ENCODE measurements around the gene CDK16.

DNA sequence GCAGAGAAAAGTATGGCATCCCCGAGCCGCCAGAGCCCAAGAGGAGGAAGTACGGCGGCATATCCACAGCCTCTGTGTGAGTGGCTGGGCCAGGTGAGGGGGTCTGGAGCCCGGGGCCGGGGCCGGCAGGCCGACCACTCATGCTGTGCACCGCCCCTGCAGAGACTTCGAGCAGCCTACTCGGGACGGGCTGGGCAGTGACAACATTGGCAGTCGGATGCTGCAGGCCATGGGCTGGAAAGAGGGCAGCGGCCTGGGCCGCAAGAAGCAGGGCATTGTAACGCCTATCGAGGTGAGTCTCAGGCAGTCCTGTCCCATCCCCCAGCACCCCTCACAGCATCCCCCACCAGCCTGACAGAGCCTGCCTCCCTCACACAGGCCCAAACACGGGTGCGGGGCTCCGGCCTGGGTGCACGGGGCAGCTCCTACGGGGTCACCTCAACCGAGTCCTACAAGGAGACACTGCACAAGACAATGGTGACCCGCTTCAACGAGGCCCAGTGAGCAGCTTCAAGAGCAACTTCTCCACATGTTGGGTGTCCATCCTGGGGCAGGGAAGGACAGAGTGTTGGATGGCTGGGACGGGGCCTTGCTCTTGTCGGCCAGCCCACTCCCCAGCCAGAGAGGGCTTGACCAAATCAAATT lies 32.3 kb upstream of the CDK16 start:
- TF ChIP-seq, protein P1, sequence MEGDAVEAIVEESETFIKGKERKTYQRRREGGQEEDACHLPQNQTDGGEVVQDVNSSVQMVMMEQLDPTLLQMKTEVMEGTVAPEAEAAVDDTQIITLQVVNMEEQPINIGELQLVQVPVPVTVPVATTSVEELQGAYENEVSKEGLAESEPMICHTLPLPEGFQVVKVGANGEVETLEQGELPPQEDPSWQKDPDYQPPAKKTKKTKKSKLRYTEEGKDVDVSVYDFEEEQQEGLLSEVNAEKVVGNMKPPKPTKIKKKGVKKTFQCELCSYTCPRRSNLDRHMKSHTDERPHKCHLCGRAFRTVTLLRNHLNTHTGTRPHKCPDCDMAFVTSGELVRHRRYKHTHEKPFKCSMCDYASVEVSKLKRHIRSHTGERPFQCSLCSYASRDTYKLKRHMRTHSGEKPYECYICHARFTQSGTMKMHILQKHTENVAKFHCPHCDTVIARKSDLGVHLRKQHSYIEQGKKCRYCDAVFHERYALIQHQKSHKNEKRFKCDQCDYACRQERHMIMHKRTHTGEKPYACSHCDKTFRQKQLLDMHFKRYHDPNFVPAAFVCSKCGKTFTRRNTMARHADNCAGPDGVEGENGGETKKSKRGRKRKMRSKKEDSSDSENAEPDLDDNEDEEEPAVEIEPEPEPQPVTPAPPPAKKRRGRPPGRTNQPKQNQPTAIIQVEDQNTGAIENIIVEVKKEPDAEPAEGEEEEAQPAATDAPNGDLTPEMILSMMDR (conservative IDR thresholded peaks at IDR 0.05): no peak
- TF ChIP-seq ZFX (IDR thresholded peaks at IDR 0.05): no peak
